ENCODE data around the gene ERFL. TPM values are rescaled to one million over a fixed set of nuclear protein-coding genes. Genes with fewer than 3 reads are reported as not detected.

The ERFL gene
- total and polyA plus RNA-seq, 4 donors: 0.46 to 0.81 (median 0.51) TPM; not detected in 1

- WGBS, 2 donors: 90 to 91% methylated on average over 2 to 3 of the region's 3 CpGs
- H3K27me3 ChIP-seq (ENCODE audit: control insufficient read depth in 1 of 2, insufficient read depth in 2 of 2, low read length in 1 of 2): no peaks in the 10 kb centered on the region
- no peak overlapping the region for H3K4me3 ChIP-seq (ENCODE audit: low read length in 2 of 2)
Measured at GRCh38 chr19:41897181-41897580, 31.1 kb downstream of the ERFL start.

GRCh38 chr19:41896581-41896942, 31.7 kb downstream of the ERFL start:
- Histone ChIP-seq H3K9me3 (ENCODE audit: control insufficient read depth, low read length) (no peaks in the 10 kb centered on the region), H3K4me3 (ENCODE audit: low read length in 2 of 2) (no peak overlapping the region), H3K4me1 (ENCODE audit: control insufficient read depth in 1 of 2, insufficient read depth in 2 of 2, low read length in 2 of 2) (no peaks in the 10 kb centered on the region), H3K27ac (ENCODE audit: low read depth in 1 of 2, low read length in 2 of 2) (no peak overlapping the region), H3K27me3 (ENCODE audit: control insufficient read depth in 1 of 2, insufficient read depth in 2 of 2, low read length in 1 of 2) (no peaks in the 10 kb centered on the region), H3K36me3 (ENCODE audit: control insufficient read depth in 1 of 2, insufficient read depth in 2 of 2, low read length in 1 of 2) (peaks cover 5 to 6% of the 10 kb centered on the region in 2 donors)
- intact Hi-C loops (cut with DNase I): no loop called here
- ATAC-seq (ENCODE audit: low FRiP score): no peak
- WGBS, 2 donors: 80 to 91% methylated on average over 1 of the region's 1 CpG
- no peak for DNase-seq

More at GRCh38 chr19:41897181-41897580, 31.1 kb downstream of the ERFL start:
- Histone ChIP-seq H3K27ac (ENCODE audit: low read depth in 1 of 2, low read length in 2 of 2) (no peak overlapping the region), H3K4me1 (ENCODE audit: control insufficient read depth in 1 of 2, insufficient read depth in 2 of 2, low read length in 2 of 2) (no peaks in the 10 kb centered on the region), H3K9me3 (ENCODE audit: control insufficient read depth, low read length) (no peaks in the 10 kb centered on the region), H3K36me3 (ENCODE audit: control insufficient read depth in 1 of 2, insufficient read depth in 2 of 2, low read length in 1 of 2) (peaks cover 6 to 10% of the 10 kb centered on the region in 2 donors)
- ATAC-seq (ENCODE audit: low FRiP score) (no peak), DNase-seq (no peak)
- intact Hi-C loops (cut with DNase I): no loop called here

GRCh38 chr19:41895745-41896580, 32.3 kb downstream of the ERFL start:
- no peak overlapping the region for H3K27ac ChIP-seq (ENCODE audit: low read depth in 1 of 2, low read length in 2 of 2)
- 78 to 83% methylated on average over 17 to 19 of the region's 19 CpGs for WGBS, 2 donors
- peaks cover 5 to 6% of the 10 kb centered on the region in 2 donors for H3K36me3 ChIP-seq (ENCODE audit: control insufficient read depth in 1 of 2, insufficient read depth in 2 of 2, low read length in 1 of 2)
- ATAC-seq (ENCODE audit: low FRiP score): no peak
- intact Hi-C loops (cut with DNase I): no loop called here
- H3K9me3 ChIP-seq (ENCODE audit: control insufficient read depth, low read length): no peaks in the 10 kb centered on the region
- H3K27me3 ChIP-seq (ENCODE audit: control insufficient read depth in 1 of 2, insufficient read depth in 2 of 2, low read length in 1 of 2): no peaks in the 10 kb centered on the region
- H3K4me3 ChIP-seq (ENCODE audit: low read length in 2 of 2): no peak overlapping the region
- no peak for DNase-seq
- no peaks in the 10 kb centered on the region for H3K4me1 ChIP-seq (ENCODE audit: control insufficient read depth in 1 of 2, insufficient read depth in 2 of 2, low read length in 2 of 2)

- intact Hi-C loops (cut with DNase I): no loop called here
- H3K4me1 ChIP-seq (ENCODE audit: control insufficient read depth in 1 of 2, insufficient read depth in 2 of 2, low read length in 2 of 2): no peaks in the 10 kb centered on the region
- H3K36me3 ChIP-seq (ENCODE audit: control insufficient read depth in 1 of 2, insufficient read depth in 2 of 2, low read length in 1 of 2): peaks cover 3 to 5% of the 10 kb centered on the region in 2 donors
- H3K27me3 ChIP-seq (ENCODE audit: control insufficient read depth in 1 of 2, insufficient read depth in 2 of 2, low read length in 1 of 2): no peaks in the 10 kb centered on the region
- DNase-seq: no peak
- ATAC-seq (ENCODE audit: low FRiP score): no peak
- no peaks in the 10 kb centered on the region for H3K9me3 ChIP-seq (ENCODE audit: control insufficient read depth, low read length)
- 81 to 87% methylated on average over 14 of the region's 14 CpGs for WGBS, 2 donors
- H3K27ac ChIP-seq (ENCODE audit: low read depth in 1 of 2, low read length in 2 of 2): no peak overlapping the region
- H3K4me3 ChIP-seq (ENCODE audit: low read length in 2 of 2): no peak overlapping the region
Measured at GRCh38 chr19:41894350-41894749, 33.9 kb downstream of the ERFL start.

- Histone ChIP-seq H3K36me3 (ENCODE audit: control insufficient read depth in 1 of 2, insufficient read depth in 2 of 2, low read length in 1 of 2) (peaks cover 3 to 5% of the 10 kb centered on the region in 2 donors), H3K27ac (ENCODE audit: low read depth in 1 of 2, low read length in 2 of 2) (no peak overlapping the region), H3K27me3 (ENCODE audit: control insufficient read depth in 1 of 2, insufficient read depth in 2 of 2, low read length in 1 of 2) (no peaks in the 10 kb centered on the region), H3K4me3 (ENCODE audit: low read length in 2 of 2) (no peak overlapping the region), H3K4me1 (ENCODE audit: control insufficient read depth in 1 of 2, insufficient read depth in 2 of 2, low read length in 2 of 2) (no peaks in the 10 kb centered on the region), H3K9me3 (ENCODE audit: control insufficient read depth, low read length) (no peaks in the 10 kb centered on the region)
- intact Hi-C loops (cut with DNase I): no loop called here
- ATAC-seq (ENCODE audit: low FRiP score) (no peak), DNase-seq (no peak)
- 72 to 75% methylated on average over 6 of the region's 6 CpGs for WGBS, 2 donors
Measured at GRCh38 chr19:41893899-41894298, 34.4 kb downstream of the ERFL start.

- no peak for DNase-seq
- intact Hi-C loops (cut with DNase I): no loop called here
- Histone ChIP-seq H3K9me3 (ENCODE audit: control insufficient read depth, low read length) (no peaks in the 10 kb centered on the region), H3K4me3 (ENCODE audit: low read length in 2 of 2) (no peak overlapping the region), H3K27me3 (ENCODE audit: control insufficient read depth in 1 of 2, insufficient read depth in 2 of 2, low read length in 1 of 2) (no peaks in the 10 kb centered on the region), H3K4me1 (ENCODE audit: control insufficient read depth in 1 of 2, insufficient read depth in 2 of 2, low read length in 2 of 2) (no peaks in the 10 kb centered on the region), H3K36me3 (ENCODE audit: control insufficient read depth in 1 of 2, insufficient read depth in 2 of 2, low read length in 1 of 2) (peaks cover 0 to 3% of the 10 kb centered on the region in 2 donors), H3K27ac (ENCODE audit: low read depth in 1 of 2, low read length in 2 of 2) (no peak overlapping the region)
- ATAC-seq (ENCODE audit: low FRiP score): no peak
- 86 to 89% methylated on average over 34 of the region's 34 CpGs for WGBS, 2 donors
Measured at GRCh38 chr19:41892173-41892902, 35.9 kb downstream of the ERFL start.

GRCh38 chr19:41890936-41891335, 37.3 kb downstream of the ERFL start:
- H3K4me3 ChIP-seq (ENCODE audit: low read length in 2 of 2): no peak overlapping the region
- intact Hi-C loops (cut with DNase I): no loop called here
- H3K27me3 ChIP-seq (ENCODE audit: control insufficient read depth in 1 of 2, insufficient read depth in 2 of 2, low read length in 1 of 2): no peaks in the 10 kb centered on the region
- WGBS, 2 donors: 93 to 95% methylated on average over 4 of the region's 4 CpGs
- ATAC-seq (ENCODE audit: low FRiP score): no peak
- no peak overlapping the region for H3K27ac ChIP-seq (ENCODE audit: low read depth in 1 of 2, low read length in 2 of 2)
- H3K36me3 ChIP-seq (ENCODE audit: control insufficient read depth in 1 of 2, insufficient read depth in 2 of 2, low read length in 1 of 2): peaks cover 0 to 3% of the 10 kb centered on the region in 2 donors
- no peaks in the 10 kb centered on the region for H3K4me1 ChIP-seq (ENCODE audit: control insufficient read depth in 1 of 2, insufficient read depth in 2 of 2, low read length in 2 of 2)
- no peak for DNase-seq
- no peaks in the 10 kb centered on the region for H3K9me3 ChIP-seq (ENCODE audit: control insufficient read depth, low read length)

- no peaks in the 10 kb centered on the region for H3K4me1 ChIP-seq (ENCODE audit: control insufficient read depth in 1 of 2, insufficient read depth in 2 of 2, low read length in 2 of 2)
- H3K36me3 ChIP-seq (ENCODE audit: control insufficient read depth in 1 of 2, insufficient read depth in 2 of 2, low read length in 1 of 2): peaks cover 0 to 3% of the 10 kb centered on the region in 2 donors
- H3K4me3 ChIP-seq (ENCODE audit: low read length in 2 of 2): no peak overlapping the region
- intact Hi-C loops (cut with DNase I): loop anchor here in 1 of 2 donors (10.0 kb wide), 1 partner anchor 65 kb away; the partner anchor contains the start of gene RABAC1
- no peaks in the 10 kb centered on the region for H3K9me3 ChIP-seq (ENCODE audit: control insufficient read depth, low read length)
- WGBS, 2 donors: 94% methylated on average over 8 of the region's 8 CpGs
- ATAC-seq (ENCODE audit: low FRiP score) (no peak), DNase-seq (no peak)
- H3K27me3 ChIP-seq (ENCODE audit: control insufficient read depth in 1 of 2, insufficient read depth in 2 of 2, low read length in 1 of 2): no peaks in the 10 kb centered on the region
- no peak overlapping the region for H3K27ac ChIP-seq (ENCODE audit: low read depth in 1 of 2, low read length in 2 of 2)
Measured at GRCh38 chr19:41889896-41890295, 38.4 kb downstream of the ERFL start.
